Breast epithelium (tissue), 3 donors: ENCODE measurements around the gene MT1G.

ENCODE experiments used
- CTCF ChIP-seq, 3 donors: fragments of 450-650 bp; IDR thresholded peaks; one replicate each; pipeline ENCODE4 v1.5.1; 2016 to 2017; ENCODE audit warnings: antibody characterized with exemption in 3 of 3, mild to moderate bottlenecking in 3 of 3, moderate library complexity in 3 of 3
- POLR2A ChIP-seq: fragments of 450-650 bp; IDR thresholded peaks from one replicate; pipeline ENCODE4 v1.6.1; 2016; ENCODE audit warnings: antibody characterized with exemption, mild to moderate bottlenecking, moderate library complexity
- POLR2AphosphoS5 ChIP-seq, 3 donors: sonication (generic); formaldehyde crosslinking; IDR thresholded peaks; one replicate each; pipeline ENCODE4 v1.6.1; 2017; ENCODE audit warnings: antibody characterized with exemption in 3 of 3

- TF ChIP-seq POLR2A (no peak), CTCF (IDR thresholded peaks at IDR 0.05) (no peak), POLR2AphosphoS5 (IDR thresholded peaks at IDR 0.05) (no peak)
Observed at GRCh38 chr16:56658327-56658875, 9.5 kb downstream of the MT1G start.
